H1 (cell line): Measurements from ENCODE around the gene TADA1. TPM values are rescaled to one million over a fixed set of nuclear protein-coding genes. Genes with fewer than 3 reads are reported as not detected.

Experiments
- CTCF ChIA-PET: fragments of 300-600 bp; sonication (Branson Sonifier 250); formaldehyde crosslinking; loops from one replicate; lab custom pipeline; 2021; ENCODE audit not compliant: partially characterized antibody; lab: Charles Lee
- POLR2A ChIA-PET: fragments of 300-600 bp; sonication (Branson Sonifier 250); formaldehyde crosslinking; loops from one replicate; lab custom pipeline; 2021; ENCODE audit warnings: inconsistent platforms; ENCODE audit not compliant: partially characterized antibody; lab: Charles Lee
- DNase-seq, 2 experiments: peaks; one replicate each; pipeline versions ENCODE4 v3.0.0 to v3.0.0-alpha.2; 2010 to 2022; ENCODE audit warnings: low spot score in 2 of 2, low read depth in 1 of 2, mixed read lengths in 1 of 2
- FAIRE-seq: peaks from 2 replicates; lab custom pipeline; 2011; peaks lifted over from hg19 to GRCh38; lab: Jason Lieb, UNC
- H2AFZ ChIP-seq: 2 replicates; pipeline ENCODE4 v1.8.1; 2012; ENCODE audit warnings: low read length, inconsistent platforms
- H2AK5ac ChIP-seq: 2 replicates; pipeline ENCODE4 v1.6.1; 2013; ENCODE audit warnings: low read depth, low read length
- H2BK120ac ChIP-seq: replicated peaks from 2 replicates; pipeline ENCODE3; 2013; ENCODE audit warnings: low read depth, low read length, inconsistent platforms
- H2BK12ac ChIP-seq: 2 replicates; pipeline ENCODE4 v1.6.1; 2013; ENCODE audit warnings: low read depth, low read length
- H2BK15ac ChIP-seq: 2 replicates; pipeline ENCODE4 v1.6.1; 2013; ENCODE audit warnings: low read length
- H2BK20ac ChIP-seq: 2 replicates; pipeline ENCODE4 v1.6.1; 2013; ENCODE audit warnings: low read length
- H2BK5ac ChIP-seq: 2 replicates; pipeline ENCODE4 v1.6.1; 2013; ENCODE audit warnings: low read depth, low read length
- H3K14ac ChIP-seq: 2 replicates; pipeline ENCODE4 v1.6.1; 2013; ENCODE audit warnings: inconsistent platforms; ENCODE audit not compliant: insufficient read length
- H3K18ac ChIP-seq: 2 replicates; pipeline ENCODE4 v1.6.1; 2013; ENCODE audit warnings: low read length; ENCODE audit errors: extremely low read depth
- H3K23ac ChIP-seq: 2 replicates; pipeline ENCODE4 v1.6.1; 2013; ENCODE audit warnings: inconsistent platforms; ENCODE audit not compliant: insufficient read length
- H3K23me2 ChIP-seq: 2 replicates; pipeline ENCODE4 v1.6.1; 2013; ENCODE audit warnings: low read depth, low read length
- H3K27ac ChIP-seq: 2 replicates; pipeline ENCODE4 v1.6.1; 2011; ENCODE audit warnings: low read depth, low read length, inconsistent platforms
- H3K27me3 ChIP-seq, 4 experiments: replicated peaks in 1 of 4; 1 replicate in 1 of 4; 2 replicates in 3 of 4; pipeline versions ENCODE4 v1.6.1 to v1.8.1; 2011 to 2013; ENCODE audit warnings: low read length in 3 of 4, mild to moderate bottlenecking in 3 of 4, inconsistent platforms in 2 of 4, mixed read lengths in 2 of 4, moderate library complexity in 1 of 4; ENCODE audit not compliant: control insufficient read depth in 3 of 4, insufficient read depth in 3 of 4; ENCODE audit errors: extremely low read depth in 1 of 4
- H3K36me3 ChIP-seq, 4 experiments: 2 replicates each; pipeline versions ENCODE4 v1.6.1 to v1.8.1; 2011 to 2013; ENCODE audit warnings: mild to moderate bottlenecking in 4 of 4, low read length in 3 of 4, moderate library complexity in 2 of 4, control low read depth in 1 of 4, inconsistent platforms in 1 of 4; ENCODE audit not compliant: insufficient read depth in 4 of 4, control insufficient read depth in 2 of 4
- H3K4ac ChIP-seq: replicated peaks from 2 replicates; pipeline ENCODE3; 2013; ENCODE audit warnings: low read length, low read depth, mixed read lengths, inconsistent platforms; ENCODE audit not compliant: insufficient read length
- H3K4me1 ChIP-seq, 4 experiments: replicated peaks in 1 of 4; 1 replicate in 1 of 4; 2 replicates in 3 of 4; pipeline versions ENCODE4 v1.6.1 to v1.8.1; 2011 to 2013; ENCODE audit warnings: low read length in 3 of 4, inconsistent platforms in 2 of 4, mixed read lengths in 1 of 4; ENCODE audit not compliant: insufficient read depth in 4 of 4, control insufficient read depth in 3 of 4
- H3K4me2 ChIP-seq, 2 experiments: 2 replicates each; pipeline versions ENCODE4 v1.6.1 to v1.8.1; 2011 to 2013; ENCODE audit warnings: low read depth in 2 of 2, low read length in 2 of 2, control low read depth in 1 of 2, inconsistent platforms in 1 of 2, mild to moderate bottlenecking in 1 of 2; ENCODE audit not compliant: insufficient read depth in 1 of 2
- H3K4me3 ChIP-seq, 4 experiments: fragments of 200-600, 300-600 bp in 1 of 4; sonication (generic), shearing (Covaris generic), sonication (Bioruptor Twin) in 1 of 4; 2 replicates each; pipeline versions ENCODE4 v1.5.1 to v1.8.1; 2011 to 2016; ENCODE audit warnings: low read length in 4 of 4, low read depth in 3 of 4, control low read depth in 2 of 4, inconsistent platforms in 2 of 4, mild to moderate bottlenecking in 2 of 4, mixed read lengths in 1 of 4, moderate library complexity in 1 of 4; ENCODE audit not compliant: insufficient read depth in 2 of 4; ENCODE audit errors: extremely low read depth in 1 of 4
- H3K56ac ChIP-seq: replicated peaks from 2 replicates; pipeline ENCODE3; 2013; ENCODE audit warnings: low read depth, mild to moderate bottlenecking, mixed read lengths, low read length, inconsistent platforms; ENCODE audit not compliant: insufficient read length
- H3K79me1 ChIP-seq: 2 replicates; pipeline ENCODE4 v1.6.1; 2013; ENCODE audit warnings: low read depth, low read length, control low read depth
- H3K79me2 ChIP-seq, 2 experiments: 2 replicates each; pipeline versions ENCODE4 v1.6.1 to v1.8.1; 2012 to 2013; ENCODE audit warnings: low read length in 2 of 2, mild to moderate bottlenecking in 2 of 2, inconsistent platforms in 1 of 2; ENCODE audit not compliant: insufficient read depth in 2 of 2, control insufficient read depth in 1 of 2
- H3K9ac ChIP-seq, 4 experiments: replicated peaks in 1 of 4; 1 replicate in 1 of 4; 2 replicates in 3 of 4; pipeline versions ENCODE4 v1.6.1 to v1.8.1; 2011 to 2013; ENCODE audit warnings: low read depth in 3 of 4, low read length in 3 of 4, control low read depth in 2 of 4, mild to moderate bottlenecking in 2 of 4, moderate library complexity in 2 of 4, inconsistent platforms in 1 of 4; ENCODE audit errors: extremely low read depth in 1 of 4
- H3K9me3 ChIP-seq, 2 experiments: 2 replicates each; pipeline versions ENCODE4 v1.6.1 to v1.8.1; 2012 to 2013; ENCODE audit warnings: mild to moderate bottlenecking in 2 of 2, moderate library complexity in 2 of 2, control low read depth in 1 of 2, inconsistent platforms in 1 of 2, low read depth in 1 of 2, low read length in 1 of 2, mixed read lengths in 1 of 2; ENCODE audit not compliant: insufficient read depth in 2 of 2
- H4K20me1 ChIP-seq, 2 experiments: replicated peaks in 1 of 2; 2 replicates each; pipeline versions ENCODE3 to v1.8.1; 2011 to 2013; ENCODE audit warnings: inconsistent platforms in 2 of 2, low read length in 2 of 2, mild to moderate bottlenecking in 1 of 2; ENCODE audit not compliant: insufficient read depth in 2 of 2, control insufficient read depth in 1 of 2
- H4K5ac ChIP-seq: 2 replicates; pipeline ENCODE4 v1.6.1; 2013; ENCODE audit warnings: low read length, low read depth, mixed read lengths, inconsistent platforms; ENCODE audit not compliant: insufficient read length
- H4K8ac ChIP-seq: 2 replicates; pipeline ENCODE4 v1.8.0; 2013; ENCODE audit warnings: mild to moderate bottlenecking, moderate library complexity, low read length, inconsistent platforms; ENCODE audit not compliant: insufficient read depth; ENCODE audit errors: extremely low read depth
- H4K91ac ChIP-seq: replicated peaks from 2 replicates; pipeline ENCODE3; 2013; ENCODE audit warnings: low read length, mixed read lengths, inconsistent platforms; ENCODE audit not compliant: insufficient read length
- ASH2L ChIP-seq: fragments of 200-600, 300-600 bp; sonication (generic); IDR thresholded peaks from one replicate; pipeline ENCODE4 v1.7.1; 2017; ENCODE audit warnings: low read length
- BACH1 ChIP-seq: IDR thresholded peaks from 2 replicates; pipeline ENCODE4 v1.6.1; 2012; ENCODE audit warnings: low read length, improper control_type of control experiment
- CBX5 ChIP-seq: fragments of 300-800, 300-1000 bp; sonication (generic); IDR thresholded peaks from 2 replicates; pipeline ENCODE4 v1.7.1; 2016; ENCODE audit warnings: antibody characterized with exemption, low read length, low read depth
- CREB1 ChIP-seq: IDR thresholded peaks from 2 replicates; pipeline ENCODE4 v1.6.1; 2012; ENCODE audit warnings: inconsistent platforms
- EP300 ChIP-seq, 2 experiments: IDR thresholded peaks; 1 replicate in 1 of 2; 2 replicates in 1 of 2; pipeline ENCODE4 v1.6.1; 2011 to 2012; ENCODE audit warnings: low read depth in 2 of 2, low read length in 2 of 2, mild to moderate bottlenecking in 2 of 2, borderline replicate concordance in 1 of 2, inconsistent platforms in 1 of 2, moderate library complexity in 1 of 2
- HDAC2 ChIP-seq, 2 experiments: fragments of 300-600 bp in 1 of 2; sonication (generic) in 1 of 2; IDR thresholded peaks; 2 replicates each; pipeline ENCODE4 v1.6.1; 2011 to 2012; ENCODE audit warnings: low read depth in 2 of 2, low read length in 2 of 2, mild to moderate bottlenecking in 2 of 2, moderate library complexity in 2 of 2, borderline replicate concordance in 1 of 2, inconsistent platforms in 1 of 2
- JUND ChIP-seq: IDR thresholded peaks from 2 replicates; pipeline ENCODE4 v1.6.1; 2011; ENCODE audit warnings: mild to moderate bottlenecking, improper control_type of control experiment, low read length
- KDM4A ChIP-seq: IDR thresholded peaks from one replicate; pipeline ENCODE4 v1.7.1; 2012; ENCODE audit warnings: low read depth, mild to moderate bottlenecking, moderate library complexity, low read length, inconsistent platforms; ENCODE audit not compliant: severe bottlenecking
- POLR2A ChIP-seq, 2 experiments: IDR thresholded peaks; 1 replicate in 1 of 2; 2 replicates in 1 of 2; pipeline ENCODE4 v1.6.1; 2011; ENCODE audit warnings: low read depth in 2 of 2, low read length in 2 of 2, mild to moderate bottlenecking in 2 of 2; ENCODE audit errors: control extremely low read depth in 1 of 2
- WGBS, 2 experiments: shearing (Covaris generic) in 1 of 2; methylation state at CpG; one replicate each; pipeline versions ENCODE4 v1.1.6 to v1.1.7; 2013 to 2015; ENCODE audit warnings: low lambda C conversion rate in 2 of 2, mixed read lengths in 2 of 2, inconsistent platforms in 1 of 2, low coverage in 1 of 2, missing lambda C conversion rate in 1 of 2; ENCODE audit not compliant: insufficient replicate concordance in 2 of 2, insufficient coverage in 1 of 2, insufficient read length in 1 of 2; ENCODE audit errors: extremely low coverage in 1 of 2, missing lambda C conversion rate in 1 of 2; 5-methylcytosine and 5-hydroxymethylcytosine counted together
- polyA plus RNA-seq, 7 experiments: library from polyadenylated mRNA; depleted of rRNA in 3 of 7; stranded (reverse) in 5 of 7; unstranded in 2 of 7; fragments of >200 nt in 5 of 7; fragments of 200-250 nt in 2 of 7; gene quantifications; 1 replicate in 5 of 7; 2 replicates in 1 of 7; 4 replicates in 1 of 7; pipeline versions ENCODE4 v1.2.1 to v1.2.3, GENCODE V29; 2011 to 2013; ENCODE audit warnings: missing spikeins in 2 of 7, mixed read lengths in 2 of 7
- total RNA-seq: library from RNA; stranded (reverse); fragmentation: NEBNext Ultra II Directional; extraction: Animal tissue kit (Norgen Biotek cat#: 25700); gene quantifications from 2 replicates; pipeline ENCODE4 v1.2.1, GENCODE V29; 2021
- TF ChIP-seq, protein P1 (sequence below): IDR thresholded peaks from 2 replicates; pipeline ENCODE4 v1.6.1; 2011; ENCODE audit warnings: low read length, improper control_type of control experiment
- TF ChIP-seq, protein P2 (sequence below): IDR thresholded peaks from 2 replicates; pipeline ENCODE4 v1.6.1; 2012; ENCODE audit warnings: inconsistent platforms

Gene TADA1
- total and polyA plus RNA-seq, 2 of the 8 experiments (the other 6 are each of a cell fraction or from before 2014, with no cell fraction given), result 21.1 to 23.6 TPM

DNA sequence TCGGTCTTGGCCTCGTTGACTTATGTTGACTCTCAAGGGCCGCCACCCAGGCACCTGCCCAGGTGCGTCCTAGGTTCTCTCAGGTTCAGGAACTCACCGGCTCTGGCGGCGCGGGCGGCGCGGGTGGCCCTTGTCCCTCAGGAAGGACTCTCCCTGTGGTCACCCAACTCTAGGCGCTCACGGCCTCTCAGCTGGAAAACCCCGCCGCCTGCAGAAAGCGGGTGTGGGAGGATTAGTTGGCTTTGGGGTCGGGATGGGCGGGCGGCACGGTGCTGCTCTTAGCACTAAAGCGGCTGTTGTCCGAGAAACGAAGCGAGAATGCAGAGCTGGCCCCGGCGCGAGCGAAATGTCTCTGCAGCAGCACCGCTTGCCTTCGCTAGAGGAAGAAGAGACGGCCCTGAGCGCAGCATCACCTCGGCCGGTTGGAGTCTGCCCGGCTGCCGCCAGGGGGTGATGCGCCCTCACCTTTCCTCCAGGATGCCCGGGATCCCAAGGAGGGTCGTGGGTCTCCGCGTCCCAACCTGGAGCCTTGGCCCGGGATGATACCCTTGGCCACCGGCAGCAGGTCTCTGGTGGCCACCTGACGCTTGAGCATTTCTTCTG, 8.1 kb upstream of the TADA1 start:
- no peak overlapping the region for H3K56ac ChIP-seq
- POLR2A ChIA-PET, result interaction anchor here (1.3 kb wide), 1 partner anchor 8 kb away, joined by 4 read pairs; the partner anchor contains the start of gene TADA1
- peak overlapping the region; percentile 51 to 68 for H3K4me2 ChIP-seq
- no peak overlapping the region for H3K4ac ChIP-seq
- no peak overlapping the region for H2AK5ac ChIP-seq
- no peak overlapping the region for H2BK15ac ChIP-seq
- FAIRE-seq (no peak), DNase-seq (peak; percentile 66 to 91)
- no peaks in the 10 kb centered on the region for H3K79me2 ChIP-seq
- no peak overlapping the region for H2BK5ac ChIP-seq
- peak overlapping the region; percentile 81 for H4K8ac ChIP-seq
- 0 out of 2 replicates have a peak overlapping the region, but pooled peaks have one; percentile 29 for H2BK12ac ChIP-seq
- H3K18ac ChIP-seq, result no peak overlapping the region
- no peak overlapping the region for H3K9ac ChIP-seq
- H3K4me1 ChIP-seq, result 0 out of 7 replicates have a peak, but pooled peaks cover 0 to 3% (median 0%) of the 10 kb centered on the region in 4 experiments
- no peak overlapping the region for H4K91ac ChIP-seq
- no peak overlapping the region for H2BK120ac ChIP-seq
- H3K23ac ChIP-seq, result no peak overlapping the region
- CTCF ChIA-PET, result interaction anchor here (0.7 to 13.4 kb wide), 18 partner anchors 8 to 648 kb away, joined by 3 to 305 read pairs (median 4); partner anchors contain the start of gene TADA1
- H3K79me1 ChIP-seq, result no peaks in the 10 kb centered on the region
- no peaks in the 10 kb centered on the region for H3K9me3 ChIP-seq
- H2AFZ ChIP-seq, result peak overlapping the region; percentile 81
- H3K36me3 ChIP-seq, result no peaks in the 10 kb centered on the region
- peaks cover 1% of the 10 kb centered on the region; the same call in 1 of the 2 replicates for H3K23me2 ChIP-seq
- 21% methylated on average over 36 of the region's 44 CpGs; no CpG with 5 or more reads in 1 of the 2 experiments for WGBS, 2 experiments
- H3K27me3 ChIP-seq, result peaks cover 1 to 14% (median 12%) of the 10 kb centered on the region in 4 experiments
- H4K20me1 ChIP-seq, result no peaks in the 10 kb centered on the region
- no peak overlapping the region for H3K14ac ChIP-seq
- peak overlapping the region; percentile 15 to 53 (median 24); a peak in 6 of 8 replicates for H3K4me3 ChIP-seq
- no peak overlapping the region for H2BK20ac ChIP-seq
- no peak overlapping the region for H4K5ac ChIP-seq
- H3K27ac ChIP-seq, result no peak overlapping the region
- TF ChIP-seq, protein P1, sequence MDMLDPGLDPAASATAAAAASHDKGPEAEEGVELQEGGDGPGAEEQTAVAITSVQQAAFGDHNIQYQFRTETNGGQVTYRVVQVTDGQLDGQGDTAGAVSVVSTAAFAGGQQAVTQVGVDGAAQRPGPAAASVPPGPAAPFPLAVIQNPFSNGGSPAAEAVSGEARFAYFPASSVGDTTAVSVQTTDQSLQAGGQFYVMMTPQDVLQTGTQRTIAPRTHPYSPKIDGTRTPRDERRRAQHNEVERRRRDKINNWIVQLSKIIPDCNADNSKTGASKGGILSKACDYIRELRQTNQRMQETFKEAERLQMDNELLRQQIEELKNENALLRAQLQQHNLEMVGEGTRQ, result no peak
- TF ChIP-seq KDM4A (peak; percentile 88), CBX5 (no peak), HDAC2 (IDR thresholded peaks at IDR 0.05; ENCODE audit: borderline replicate concordance in 1 of 2, low read depth in 2 of 2, low read length in 2 of 2) (0 out of 4 replicates have a peak, but pooled peaks of 1 of the 2 experiments have one; percentile 41), BACH1 (no peak), ASH2L (peak; percentile 15), JUND (no peak), EP300 (IDR thresholded peaks at IDR 0.05; ENCODE audit: borderline replicate concordance in 1 of 2, low read depth in 2 of 2, low read length in 2 of 2) (no peak), CREB1 (peak; percentile 35; the same call in 1 of the 2 replicates), POLR2A (IDR thresholded peaks at IDR 0.05; ENCODE audit: control extremely low read depth in 1 of 2, low read depth in 2 of 2, low read length in 2 of 2) (no peak)
- TF ChIP-seq, protein P2, sequence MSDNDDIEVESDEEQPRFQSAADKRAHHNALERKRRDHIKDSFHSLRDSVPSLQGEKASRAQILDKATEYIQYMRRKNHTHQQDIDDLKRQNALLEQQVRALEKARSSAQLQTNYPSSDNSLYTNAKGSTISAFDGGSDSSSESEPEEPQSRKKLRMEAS, result no peak
